SK-N-SH (cell line): ENCODE measurements around the gene SGPP2. TPM values are rescaled to one million over a fixed set of nuclear protein-coding genes. Genes with fewer than 3 reads are reported as not detected.

ENCODE experiments used
- CTCF ChIA-PET: fragments of 300-600, 350-600 bp; formaldehyde crosslinking; extraction: SDS; loops from one replicate; lab custom pipeline; 2021; lab: Yijun Ruan, JAX
- POLR2A ChIA-PET: fragments of 350-600 bp; sonication (Branson Sonifier 250); formaldehyde crosslinking; extraction: SDS; loops from one replicate; lab custom pipeline; 2020; ENCODE audit warnings: antibody characterized with exemption, inconsistent platforms; lab: Yijun Ruan, JAX
- DNase-seq: peaks from one replicate; pipeline ENCODE4 v3.0.0; 2012
- H2AFZ ChIP-seq: fragments of 200-600 bp; sonication (generic); 2 replicates; pipeline ENCODE4 v1.8.1; 2016; ENCODE audit warnings: antibody characterized with exemption, mild to moderate bottlenecking, low read depth
- H3F3A ChIP-seq: fragments of 200-600 bp; sonication (generic); replicated peaks from 2 replicates; pipeline ENCODE3; 2016; ENCODE audit warnings: antibody characterized with exemption, mild to moderate bottlenecking; ENCODE audit not compliant: insufficient read depth
- H3K27ac ChIP-seq, 2 experiments: fragments of 200-500 bp in 1 of 2; fragments of 200-600 bp in 1 of 2; sonication (Bioruptor generic) in 1 of 2; sonication (generic), shearing (Covaris generic) in 1 of 2; 2 replicates each; pipeline versions ENCODE4 v1.5.1 to v1.6.1; 2014 to 2016; ENCODE audit warnings: low read depth in 2 of 2, inconsistent platforms in 1 of 2, low read length in 1 of 2, mild to moderate bottlenecking in 1 of 2, mixed read lengths in 1 of 2
- H3K27me3 ChIP-seq: fragments of 200-600 bp; sonication (generic), shearing (Covaris generic); 2 replicates; pipeline ENCODE4 v1.6.1; 2016; ENCODE audit warnings: mixed run types; ENCODE audit not compliant: insufficient read depth
- H3K36me3 ChIP-seq, 2 experiments: fragments of 200-500 bp in 1 of 2; fragments of 200-600 bp in 1 of 2; sonication (Bioruptor generic) in 1 of 2; sonication (generic) in 1 of 2; replicated peaks in 1 of 2; 2 replicates each; pipeline versions ENCODE3 to v1.5.1; 2014 to 2016; ENCODE audit warnings: low read length in 1 of 2, mild to moderate bottlenecking in 1 of 2; ENCODE audit not compliant: insufficient read depth in 2 of 2, control insufficient read depth in 1 of 2
- H3K4me1 ChIP-seq, 2 experiments: fragments of 200-500 bp in 1 of 2; fragments of 200-600 bp in 1 of 2; sonication (Bioruptor generic) in 1 of 2; sonication (generic), shearing (Covaris generic) in 1 of 2; 2 replicates each; pipeline versions ENCODE4 v1.5.1 to v1.6.1; 2014 to 2016; ENCODE audit warnings: low read depth in 1 of 2, low read length in 1 of 2, mixed run types in 1 of 2; ENCODE audit not compliant: insufficient read depth in 2 of 2, control insufficient read depth in 1 of 2
- H3K4me2 ChIP-seq: fragments of 200-600 bp; sonication (generic), shearing (Covaris generic); 2 replicates; pipeline ENCODE4 v1.6.1; 2017; ENCODE audit warnings: mixed run types
- H3K4me3 ChIP-seq, 2 experiments: fragments of 200-500 bp in 1 of 2; fragments of 200-600 bp in 1 of 2; sonication (Bioruptor generic) in 1 of 2; sonication (generic), shearing (Covaris generic) in 1 of 2; 2 replicates each; pipeline versions ENCODE4 v1.5.1 to v1.8.1; 2014 to 2016; ENCODE audit warnings: low read depth in 2 of 2, inconsistent platforms in 1 of 2, low read length in 1 of 2, mild to moderate bottlenecking in 1 of 2, mixed read lengths in 1 of 2, moderate library complexity in 1 of 2
- H3K79me2 ChIP-seq: fragments of 200-600 bp; sonication (generic); 2 replicates; pipeline ENCODE4 v1.8.1; 2017; ENCODE audit warnings: mild to moderate bottlenecking; ENCODE audit not compliant: insufficient read depth
- H3K9ac ChIP-seq: fragments of 200-600 bp; sonication (generic); 2 replicates; pipeline ENCODE4 v1.6.1; 2017; ENCODE audit warnings: mixed run types
- H3K9me2 ChIP-seq: fragments of 200-600 bp; sonication (generic); 2 replicates; pipeline ENCODE4 v1.6.1; 2017; ENCODE audit warnings: mixed run types
- H3K9me3 ChIP-seq: fragments of 200-600 bp; sonication (generic); 2 replicates; pipeline ENCODE4 v1.6.1; 2017; ENCODE audit warnings: mixed run types, mild to moderate bottlenecking, moderate library complexity
- H4K20me1 ChIP-seq: fragments of 200-600 bp; sonication (generic); 2 replicates; pipeline ENCODE4 v1.6.1; 2017; ENCODE audit warnings: mild to moderate bottlenecking, mixed run types; ENCODE audit not compliant: insufficient read depth
- CHD2 ChIP-seq: fragments of 150-350 bp; IDR thresholded peaks from 2 replicates; pipeline ENCODE4 v1.6.1; 2018; ENCODE audit warnings: low read length; ENCODE audit not compliant: partially characterized antibody
- EP300 ChIP-seq, 2 experiments: IDR thresholded peaks; 2 replicates each; pipeline versions ENCODE4 v1.4.0 to v1.6.1; 2012; ENCODE audit warnings: borderline replicate concordance in 1 of 2, low read depth in 1 of 2, low read length in 1 of 2
- EZH2phosphoT487 ChIP-seq: fragments of 200-600 bp; sonication (generic); IDR thresholded peaks from 2 replicates; pipeline ENCODE4 v1.6.1; 2017; ENCODE audit warnings: low read depth, mixed run types, mild to moderate bottlenecking, antibody characterized with exemption, moderate library complexity, borderline replicate concordance
- FOSL2 ChIP-seq: IDR thresholded peaks from 2 replicates; pipeline ENCODE4 v1.4.0; 2012; ENCODE audit warnings: low read depth, mild to moderate bottlenecking, moderate library complexity, borderline replicate concordance
- GABPA ChIP-seq: IDR thresholded peaks from 2 replicates; pipeline ENCODE4 v1.4.0; 2012; ENCODE audit warnings: low read depth, mild to moderate bottlenecking
- JUND ChIP-seq: IDR thresholded peaks from 2 replicates; pipeline ENCODE4 v1.4.0; 2012
- MAX ChIP-seq: IDR thresholded peaks from 2 replicates; pipeline ENCODE4 v1.4.0; 2012; ENCODE audit warnings: low read depth
- MEF2A ChIP-seq: IDR thresholded peaks from 2 replicates; pipeline ENCODE4 v1.4.0; 2012; ENCODE audit warnings: low read depth, borderline replicate concordance
- MXI1 ChIP-seq: IDR thresholded peaks from 2 replicates; pipeline ENCODE4 v1.6.1; 2012; ENCODE audit warnings: mild to moderate bottlenecking, low read depth, low read length, improper control_type of control experiment
- NRF1 ChIP-seq: IDR thresholded peaks from 2 replicates; pipeline ENCODE4 v1.6.1; 2012; ENCODE audit warnings: low read depth, mild to moderate bottlenecking, low read length
- POLR2AphosphoS5 ChIP-seq: IDR thresholded peaks from 2 replicates; pipeline ENCODE4 v1.6.1; 2012; ENCODE audit warnings: low read depth, low read length
- RAD21 ChIP-seq: IDR thresholded peaks from 2 replicates; pipeline ENCODE4 v1.6.1; 2012; ENCODE audit warnings: mild to moderate bottlenecking, low read length
- REST ChIP-seq: IDR thresholded peaks from 2 replicates; pipeline ENCODE4 v1.6.1; 2012; ENCODE audit warnings: mild to moderate bottlenecking, low read depth, low read length, moderate library complexity
- SMC3 ChIP-seq: IDR thresholded peaks from 2 replicates; pipeline ENCODE4 v1.6.1; 2012; ENCODE audit warnings: low read depth, low read length, improper control_type of control experiment
- TAF1 ChIP-seq: IDR thresholded peaks from 2 replicates; pipeline ENCODE4 v1.6.1; 2012; ENCODE audit warnings: low read depth, mild to moderate bottlenecking, low read length, moderate library complexity, borderline replicate concordance
- TCF12 ChIP-seq: IDR thresholded peaks from 2 replicates; pipeline ENCODE4 v1.4.0; 2012
- TEAD4 ChIP-seq: IDR thresholded peaks from 2 replicates; pipeline ENCODE4 v1.4.0; 2012; ENCODE audit warnings: mild to moderate bottlenecking, borderline replicate concordance; ENCODE audit not compliant: insufficient read depth
- polyA plus RNA-seq, 3 experiments: library from polyadenylated mRNA; depleted of rRNA; stranded (reverse); fragments of >200 nt; gene quantifications; 2 replicates each; pipeline ENCODE4 v1.2.3, GENCODE V29; 2012

Gene SGPP2
- polyA plus RNA-seq, 1 of the 3 experiments (the other 2 are of a cell fraction) = 0.03 TPM

GRCh38 chr2:222480497-222480896 lies 56.2 kb downstream of the SGPP2 start (continued):
- TF ChIP-seq RAD21 = no peak

- H3K27me3 ChIP-seq = no peaks in the 10 kb centered on the region
- H3K27ac ChIP-seq = no peak overlapping the region
- no peaks in the 10 kb centered on the region for H3K4me1 ChIP-seq
- no peak overlapping the region for H3K9ac ChIP-seq
- no peaks in the 10 kb centered on the region for H3K9me3 ChIP-seq
- TF ChIP-seq JUND (no peak), POLR2AphosphoS5 (no peak), MXI1 (no peak), EZH2phosphoT487 (no peak), SMC3 (no peak), NRF1 (no peak), TEAD4 (no peak), EP300 (IDR thresholded peaks at IDR 0.05; ENCODE audit: borderline replicate concordance in 1 of 2, low read depth in 1 of 2, low read length in 1 of 2) (no peak), TAF1 (no peak), REST (no peak), GABPA (no peak), CHD2 (no peak), MAX (no peak), MEF2A (no peak), FOSL2 (no peak), TCF12 (no peak)
- H3K36me3 ChIP-seq = no peaks in the 10 kb centered on the region
- no peaks in the 10 kb centered on the region for H3K9me2 ChIP-seq
- H2AFZ ChIP-seq = no peak overlapping the region
- H4K20me1 ChIP-seq = no peaks in the 10 kb centered on the region
- ChIA-PET POLR2A (no interaction called here), CTCF (interaction anchor here (1.5 to 5.4 kb wide), 2 partner anchors 11 to 163 kb away, joined by 5 to 42 read pairs; a partner anchor contains a TSS)
- no peak overlapping the region for H3K4me3 ChIP-seq
- no peak for DNase-seq
- no peaks in the 10 kb centered on the region for H3K79me2 ChIP-seq
- H3F3A ChIP-seq = no peaks in the 10 kb centered on the region
- H3K4me2 ChIP-seq = no peak overlapping the region
Measured at GRCh38 chr2:222481941-222482340, 57.6 kb downstream of the SGPP2 start.
